ENCODE measurements around the gene TRIM56.

- TF ChIP-seq CTCF (IDR thresholded peaks at IDR 0.05) = no peak
- TF ChIP-seq POLR2A (IDR thresholded peaks at IDR 0.05) = peak in 1 of 2 donors; percentile 4
Observed at GRCh38 chr7:101112233-101112632, 27.0 kb downstream of the TRIM56 start.

Data from uterus (tissue), 2 donors.